ENCODE measurements around the gene EFCAB9.

The EFCAB9 gene

GRCh38 chr5:172185096-172185461 is 8.9 kb upstream of the EFCAB9 start:
- no peaks in the 10 kb centered on the region for H3K36me3 ChIP-seq
- no peaks in the 10 kb centered on the region for H3K9me3 ChIP-seq
- peaks cover 0 to 14% (median 8%) of the 10 kb centered on the region in 4 donors for H3K4me1 ChIP-seq
- no peak for DNase-seq
- peak overlapping the region in 1 of 2 donors; percentile 8 for H3K27ac ChIP-seq
- no peak overlapping the region for H3K4me3 ChIP-seq
- TF ChIP-seq, protein P1, sequence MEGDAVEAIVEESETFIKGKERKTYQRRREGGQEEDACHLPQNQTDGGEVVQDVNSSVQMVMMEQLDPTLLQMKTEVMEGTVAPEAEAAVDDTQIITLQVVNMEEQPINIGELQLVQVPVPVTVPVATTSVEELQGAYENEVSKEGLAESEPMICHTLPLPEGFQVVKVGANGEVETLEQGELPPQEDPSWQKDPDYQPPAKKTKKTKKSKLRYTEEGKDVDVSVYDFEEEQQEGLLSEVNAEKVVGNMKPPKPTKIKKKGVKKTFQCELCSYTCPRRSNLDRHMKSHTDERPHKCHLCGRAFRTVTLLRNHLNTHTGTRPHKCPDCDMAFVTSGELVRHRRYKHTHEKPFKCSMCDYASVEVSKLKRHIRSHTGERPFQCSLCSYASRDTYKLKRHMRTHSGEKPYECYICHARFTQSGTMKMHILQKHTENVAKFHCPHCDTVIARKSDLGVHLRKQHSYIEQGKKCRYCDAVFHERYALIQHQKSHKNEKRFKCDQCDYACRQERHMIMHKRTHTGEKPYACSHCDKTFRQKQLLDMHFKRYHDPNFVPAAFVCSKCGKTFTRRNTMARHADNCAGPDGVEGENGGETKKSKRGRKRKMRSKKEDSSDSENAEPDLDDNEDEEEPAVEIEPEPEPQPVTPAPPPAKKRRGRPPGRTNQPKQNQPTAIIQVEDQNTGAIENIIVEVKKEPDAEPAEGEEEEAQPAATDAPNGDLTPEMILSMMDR (IDR thresholded peaks at IDR 0.05), result no peak
- H3K27me3 ChIP-seq, result no peaks in the 10 kb centered on the region
- intact Hi-C loops (cut with DNase I; ENCODE audit: low total_unique reads), result loop anchor here (5.0 kb wide), 1 partner anchor 97 kb away; the partner anchor contains the start of gene UBTD2

GRCh38 chr5:172186114-172186695 is 7.8 kb upstream of the EFCAB9 start:
- Histone ChIP-seq H3K4me3 (peak overlapping the region in 1 of 2 donors; percentile 87), H3K27me3 (no peaks in the 10 kb centered on the region), H3K36me3 (no peaks in the 10 kb centered on the region), H3K4me1 (peaks cover 0 to 14% (median 8%) of the 10 kb centered on the region in 4 donors), H3K9me3 (no peaks in the 10 kb centered on the region), H3K27ac (no peak overlapping the region)
- TF ChIP-seq, protein P1 (IDR thresholded peaks at IDR 0.05), result no peak
- no peak for DNase-seq
- intact Hi-C loops (cut with DNase I; ENCODE audit: low total_unique reads), result loop anchor here (5.0 kb wide), 1 partner anchor 96 kb away; the partner anchor contains the start of gene UBTD2

DNA sequence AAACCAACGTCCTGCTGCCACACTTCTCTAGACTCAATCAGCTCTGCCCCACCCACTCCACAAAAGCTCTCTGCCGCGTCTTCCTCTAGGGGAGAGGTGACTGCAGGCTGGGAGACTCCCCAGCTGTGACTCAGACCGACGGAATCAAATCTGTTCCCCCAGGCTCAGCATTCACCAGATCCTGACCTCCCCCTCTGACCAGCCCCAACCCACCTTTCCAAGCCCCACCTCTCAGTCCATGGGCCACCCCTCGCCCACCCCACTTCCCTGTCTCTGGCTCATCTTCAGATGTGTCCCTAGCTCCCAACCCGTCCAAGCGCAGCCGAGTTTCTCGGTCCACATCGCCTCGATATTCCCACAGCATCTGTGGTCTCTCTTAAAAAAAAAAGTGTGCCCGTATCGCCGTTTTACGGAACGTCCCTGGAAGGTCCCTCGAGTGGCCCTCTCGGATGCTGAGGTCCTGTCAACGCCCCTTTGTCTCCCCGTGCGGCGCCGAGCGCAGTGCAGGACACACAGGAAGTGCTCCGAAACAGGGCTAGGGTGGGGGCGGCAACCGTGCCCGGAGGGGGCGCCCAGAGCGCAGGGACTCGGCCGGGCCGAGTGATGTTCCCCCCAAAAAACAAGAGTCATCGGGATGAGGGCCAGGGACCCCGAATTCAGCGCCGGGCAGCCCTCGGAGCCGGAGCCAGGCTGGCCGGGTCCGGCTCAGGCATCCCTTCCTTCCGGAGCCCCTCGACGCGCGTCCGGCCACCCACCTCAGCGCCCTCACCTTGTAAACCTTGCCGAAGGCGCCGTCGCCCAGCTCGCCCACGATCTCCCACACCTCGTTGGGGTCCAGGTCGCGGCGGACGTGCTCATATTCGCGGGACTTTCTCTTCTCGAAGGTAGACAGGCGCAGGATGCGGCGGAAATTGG is 6.6 kb upstream of the EFCAB9 start:
- intact Hi-C loops (cut with DNase I; ENCODE audit: low total_unique reads), result loop anchor here (1.0 to 5.0 kb wide), 2 partner anchors 80 to 95 kb away; partner anchors contain the start of gene UBTD2
- H3K4me1 ChIP-seq, result peaks cover 0 to 14% (median 8%) of the 10 kb centered on the region in 4 donors
- H3K27ac ChIP-seq, result peak overlapping the region; percentile 82 to 92
- peak overlapping the region; percentile 87 to 94 for H3K4me3 ChIP-seq
- no peaks in the 10 kb centered on the region for H3K27me3 ChIP-seq
- TF ChIP-seq, protein P1 (IDR thresholded peaks at IDR 0.05), result no peak
- no peaks in the 10 kb centered on the region for H3K36me3 ChIP-seq
- no peaks in the 10 kb centered on the region for H3K9me3 ChIP-seq
- DNase-seq, result peak in 1 of 2 donors; percentile 62

GRCh38 chr5:172188033-172188892 is 5.7 kb upstream of the EFCAB9 start, which contains the start of gene STK10:
Gene STK10 (minus strand): TSS chr5:172188224. CDS start chr5:172188042, 182 bp downstream.
- TF ChIP-seq, protein P1 (IDR thresholded peaks at IDR 0.05), result peak; percentile 78 to 91
- Histone ChIP-seq H3K9me3 (no peaks in the 10 kb centered on the region), H3K4me1 (peaks cover 0 to 14% (median 8%) of the 10 kb centered on the region in 4 donors), H3K27me3 (no peaks in the 10 kb centered on the region), H3K4me3 (peak within 1 kb of the TSS; percentile 87 to 94), H3K36me3 (no peaks in the 10 kb centered on the region), H3K27ac (peak within 1 kb of the TSS; percentile 82 to 92)
- intact Hi-C loops (cut with DNase I; ENCODE audit: low total_unique reads), result loop anchor here (1.0 to 5.0 kb wide), 2 partner anchors 81 to 94 kb away; partner anchors contain the start of gene UBTD2
- DNase-seq, result peak; percentile 88 to 96
